Immature natural killer cell (primary cell): ENCODE measurements around the gene TBX10. TPM values are rescaled to one million over a fixed set of nuclear protein-coding genes. Genes with fewer than 3 reads are reported as not detected.

ENCODE experiments used
- DNase-seq, 3 donors: peaks; one replicate each; pipeline ENCODE4 v3.0.0; 2022; ENCODE audit warnings: mixed read lengths in 1 of 3
- H3K27ac Mint-ChIP-seq, 6 donors: one replicate each; pipeline ENCODE4 v1.8.0; 2020; ENCODE audit warnings: mixed read lengths in 6 of 6, mild to moderate bottlenecking in 5 of 6, inconsistent platforms in 4 of 6, moderate library complexity in 3 of 6
- H3K27me3 Mint-ChIP-seq, 3 donors: one replicate each; pipeline ENCODE4 v1.8.0; 2020 to 2021; ENCODE audit warnings: low read depth in 3 of 3, mild to moderate bottlenecking in 3 of 3, mixed read lengths in 3 of 3, moderate library complexity in 3 of 3, inconsistent platforms in 1 of 3
- H3K36me3 Mint-ChIP-seq, 3 donors: one replicate each; pipeline ENCODE4 v1.8.0; 2020; ENCODE audit warnings: mixed read lengths in 3 of 3, inconsistent platforms in 2 of 3, mild to moderate bottlenecking in 2 of 3
- H3K4me1 Mint-ChIP-seq, 2 donors: one replicate each; pipeline ENCODE4 v1.8.0; 2020; ENCODE audit warnings: inconsistent platforms in 2 of 2, mild to moderate bottlenecking in 2 of 2, mixed read lengths in 2 of 2, moderate library complexity in 1 of 2
- H3K4me3 Mint-ChIP-seq, 5 donors: one replicate each; pipeline ENCODE4 v1.8.0; 2020; ENCODE audit warnings: mild to moderate bottlenecking in 5 of 5, mixed read lengths in 5 of 5, inconsistent platforms in 3 of 5, moderate library complexity in 3 of 5
- H3K9me3 Mint-ChIP-seq, 6 donors: one replicate each; pipeline ENCODE4 v1.8.0; 2020; ENCODE audit warnings: mild to moderate bottlenecking in 6 of 6, mixed read lengths in 6 of 6, inconsistent platforms in 4 of 6, moderate library complexity in 3 of 6
- polyA plus RNA-seq, 3 donors: library from polyadenylated mRNA; unstranded; fragments of 300-500 nt; fragmentation: Illumina TruSeq; gene quantifications; one replicate each; pipeline ENCODE4 v1.2.3, GENCODE V29; 2021

Gene TBX10
- polyA plus RNA-seq, 3 donors from 2014 or later: not detected

DNA sequence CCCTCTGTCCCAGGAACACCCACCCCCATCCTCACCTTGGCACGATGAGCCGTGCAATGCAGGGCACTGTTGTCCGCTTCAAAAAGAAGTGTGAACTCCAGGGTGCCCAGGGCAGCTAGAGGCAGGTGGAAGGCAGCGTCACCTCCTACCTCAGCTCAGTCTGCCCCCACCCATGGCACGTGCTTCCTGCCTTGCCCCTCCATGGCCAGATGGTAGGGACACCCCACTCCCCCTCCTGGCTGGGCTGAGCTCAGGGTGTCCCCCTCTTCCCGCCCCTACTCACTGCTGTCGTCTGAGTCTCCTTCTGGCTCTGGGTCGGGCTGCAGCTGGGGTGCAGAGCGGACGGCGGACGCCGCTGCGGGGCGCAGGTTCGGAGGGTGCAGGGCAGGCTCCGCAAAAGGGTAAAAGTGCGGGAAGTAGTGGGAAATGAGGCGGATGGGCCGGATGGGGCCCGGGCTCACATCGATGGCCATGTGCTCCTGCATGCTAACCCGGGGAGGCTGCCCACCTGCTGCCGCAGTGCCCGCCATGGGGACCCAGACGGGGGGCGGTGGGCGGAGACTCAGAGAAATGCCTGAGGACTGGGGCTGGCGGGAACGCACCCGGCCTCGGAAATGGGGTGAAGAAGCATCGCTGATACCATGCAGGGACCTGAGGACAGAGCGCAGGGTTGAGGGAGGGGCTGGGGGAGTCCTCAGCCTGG is 23.7 kb downstream of the TBX10 start:
- H3K27ac Mint-ChIP-seq: peak overlapping the region; percentile 79 to 99 (median 98)
- peaks cover 0 to 8% (median 0%) of the 10 kb centered on the region in 3 donors for H3K36me3 Mint-ChIP-seq
- peak; percentile 35 to 49 (median 43) for DNase-seq
- H3K4me3 Mint-ChIP-seq: peak overlapping the region; percentile 61 to 85 (median 67)
- peaks cover 42 to 44% of the 10 kb centered on the region in 2 donors for H3K4me1 Mint-ChIP-seq
- H3K27me3 Mint-ChIP-seq: peaks cover 11 to 17% (median 12%) of the 10 kb centered on the region in 3 donors
- no peaks in the 10 kb centered on the region for H3K9me3 Mint-ChIP-seq

- peak overlapping the region; percentile 80 to 88 (median 85) for H3K4me3 Mint-ChIP-seq
- peak; percentile 59 to 65 (median 64) for DNase-seq
- H3K27ac Mint-ChIP-seq: peak overlapping the region; percentile 97 to 99 (median 98)
- H3K36me3 Mint-ChIP-seq: peaks cover 0 to 12% (median 0%) of the 10 kb centered on the region in 3 donors
- peaks cover 9 to 17% (median 12%) of the 10 kb centered on the region in 3 donors for H3K27me3 Mint-ChIP-seq
- H3K4me1 Mint-ChIP-seq: peaks cover 42 to 44% of the 10 kb centered on the region in 2 donors
- no peaks in the 10 kb centered on the region for H3K9me3 Mint-ChIP-seq
Measured at GRCh38 chr11:67614730-67615714, 24.5 kb downstream of the TBX10 start.

GRCh38 chr11:67613960-67614715 is 25.4 kb downstream of the TBX10 start:
- DNase-seq: peak; percentile 91 to 94 (median 93)
- H3K4me1 Mint-ChIP-seq: peaks cover 42 to 44% of the 10 kb centered on the region in 2 donors
- H3K9me3 Mint-ChIP-seq: no peaks in the 10 kb centered on the region
- H3K36me3 Mint-ChIP-seq: peaks cover 0 to 12% (median 3%) of the 10 kb centered on the region in 3 donors
- peaks cover 8 to 17% (median 12%) of the 10 kb centered on the region in 3 donors for H3K27me3 Mint-ChIP-seq
- peak overlapping the region; percentile 97 to 99 (median 98) for H3K27ac Mint-ChIP-seq
- peak overlapping the region; percentile 80 to 88 (median 85) for H3K4me3 Mint-ChIP-seq

DNA sequence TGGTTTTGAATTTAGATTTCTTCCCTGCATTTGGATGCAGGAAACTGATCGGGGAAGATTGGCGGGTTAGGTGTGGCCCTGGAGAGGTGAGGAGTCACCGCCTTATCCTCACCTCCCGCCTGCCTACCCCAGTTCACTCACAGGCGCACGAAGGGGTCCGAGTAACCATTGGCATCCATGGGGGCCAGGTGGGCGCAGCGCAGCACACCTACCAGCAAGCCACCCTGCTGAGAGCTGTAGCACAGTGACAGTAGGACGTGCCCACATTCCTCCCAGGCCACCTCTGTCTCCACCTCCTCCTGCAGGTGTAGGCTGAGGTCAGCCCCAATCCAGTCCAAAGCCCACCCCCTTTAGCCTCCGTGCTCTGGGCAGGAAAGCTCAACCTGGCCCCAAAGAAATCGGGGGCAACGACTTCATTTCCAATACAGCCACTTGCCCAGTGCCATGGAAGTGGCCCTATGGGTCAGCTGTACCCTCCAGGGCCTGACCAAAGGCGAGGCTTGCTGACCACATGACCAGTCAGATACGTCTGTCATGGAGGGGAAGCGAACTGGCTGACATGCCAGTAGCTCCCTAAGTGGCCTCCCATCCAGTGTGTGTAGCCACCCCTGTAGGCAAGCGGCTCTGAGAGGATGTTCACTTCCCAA is 26.1 kb downstream of the TBX10 start:
- peaks cover 47 to 49% of the 10 kb centered on the region in 2 donors for H3K4me1 Mint-ChIP-seq
- peak overlapping the region; percentile 80 to 88 (median 85) for H3K4me3 Mint-ChIP-seq
- H3K36me3 Mint-ChIP-seq: peaks cover 3 to 19% (median 7%) of the 10 kb centered on the region in 3 donors
- H3K27me3 Mint-ChIP-seq: peaks cover 8 to 17% (median 12%) of the 10 kb centered on the region in 3 donors
- DNase-seq: no peak
- H3K9me3 Mint-ChIP-seq: no peaks in the 10 kb centered on the region
- peak overlapping the region; percentile 97 to 99 (median 98) for H3K27ac Mint-ChIP-seq

- no peak for DNase-seq
- H3K9me3 Mint-ChIP-seq: no peaks in the 10 kb centered on the region
- H3K4me1 Mint-ChIP-seq: peaks cover 47 to 50% of the 10 kb centered on the region in 2 donors
- peaks cover 8 to 17% (median 12%) of the 10 kb centered on the region in 3 donors for H3K27me3 Mint-ChIP-seq
- H3K36me3 Mint-ChIP-seq: peaks cover 3 to 20% (median 7%) of the 10 kb centered on the region in 3 donors
- H3K27ac Mint-ChIP-seq: peak overlapping the region; percentile 97 to 99 (median 98)
- no peak overlapping the region for H3K4me3 Mint-ChIP-seq
Measured at GRCh38 chr11:67612751-67613150, 26.8 kb downstream of the TBX10 start.

DNA sequence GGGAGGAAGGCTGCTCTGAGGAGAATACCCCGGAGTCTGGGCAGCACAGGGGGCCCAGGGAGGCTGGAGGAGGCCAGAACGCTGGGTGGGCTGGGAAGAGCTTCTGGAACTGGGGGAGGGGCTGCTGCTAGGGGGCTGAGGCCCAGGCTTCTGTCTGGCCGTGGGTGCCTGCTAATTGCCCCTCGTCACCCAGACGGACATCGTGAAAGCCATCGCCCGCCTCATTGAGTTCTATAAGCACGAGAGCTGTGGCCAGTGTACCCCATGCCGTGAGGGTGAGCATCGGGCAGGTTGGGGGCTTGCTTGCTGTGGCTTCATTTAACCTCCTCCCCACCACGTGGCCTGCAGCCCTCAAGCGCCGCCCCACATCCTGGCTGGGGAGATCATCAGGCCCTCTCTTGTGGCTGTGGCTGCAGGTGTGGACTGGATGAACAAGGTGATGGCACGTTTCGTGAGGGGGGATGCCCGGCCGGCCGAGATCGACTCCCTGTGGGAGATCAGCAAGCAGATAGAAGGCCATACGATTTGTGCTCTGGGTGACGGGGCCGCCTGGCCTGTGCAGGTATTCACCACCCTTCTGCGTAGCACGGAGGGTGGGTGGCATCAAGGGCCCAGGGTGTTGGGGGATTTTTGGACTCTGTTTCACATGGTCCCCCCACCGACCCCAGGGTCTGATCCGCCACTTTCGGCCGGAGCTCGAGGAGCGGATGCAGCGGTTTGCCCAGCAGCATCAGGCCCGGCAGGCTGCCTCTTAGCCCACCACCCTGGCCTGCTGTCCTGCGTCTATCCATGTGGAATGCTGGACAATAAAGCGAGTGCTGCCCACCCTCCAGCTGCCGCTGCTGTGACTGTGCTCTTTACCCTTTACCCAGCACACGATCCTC is 27.6 kb downstream of the TBX10 start:
- H3K27me3 Mint-ChIP-seq: peaks cover 7 to 17% (median 14%) of the 10 kb centered on the region in 3 donors
- H3K4me1 Mint-ChIP-seq: peaks cover 46 to 50% of the 10 kb centered on the region in 2 donors
- H3K36me3 Mint-ChIP-seq: peaks cover 3 to 20% (median 7%) of the 10 kb centered on the region in 3 donors
- peak overlapping the region in 5 of 6 donors; percentile 72 to 99 (median 85) for H3K27ac Mint-ChIP-seq
- no peak for DNase-seq
- no peaks in the 10 kb centered on the region for H3K9me3 Mint-ChIP-seq
- H3K4me3 Mint-ChIP-seq: no peak overlapping the region

DNA sequence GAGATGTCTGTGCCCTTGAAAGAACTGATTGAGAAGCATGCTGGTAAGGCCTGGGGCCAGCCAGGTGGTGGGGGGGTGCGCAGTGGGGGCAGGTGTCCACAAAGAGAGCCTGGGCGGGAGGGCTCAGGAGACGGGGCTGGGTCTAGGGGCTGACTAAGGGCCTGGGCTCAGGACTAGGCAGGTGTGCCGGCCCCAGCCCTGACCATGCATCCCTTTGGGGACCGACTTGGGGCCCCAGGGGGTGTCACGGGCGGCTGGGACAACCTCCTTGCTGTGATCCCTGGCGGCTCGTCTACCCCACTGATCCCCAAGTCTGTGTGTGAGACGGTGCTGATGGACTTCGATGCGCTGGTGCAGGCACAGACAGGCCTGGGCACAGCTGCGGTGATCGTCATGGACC is 28.4 kb downstream of the TBX10 start:
- H3K4me1 Mint-ChIP-seq: peaks cover 48 to 49% of the 10 kb centered on the region in 2 donors
- H3K4me3 Mint-ChIP-seq: peak overlapping the region in 1 of 5 donors; percentile 53

DNA sequence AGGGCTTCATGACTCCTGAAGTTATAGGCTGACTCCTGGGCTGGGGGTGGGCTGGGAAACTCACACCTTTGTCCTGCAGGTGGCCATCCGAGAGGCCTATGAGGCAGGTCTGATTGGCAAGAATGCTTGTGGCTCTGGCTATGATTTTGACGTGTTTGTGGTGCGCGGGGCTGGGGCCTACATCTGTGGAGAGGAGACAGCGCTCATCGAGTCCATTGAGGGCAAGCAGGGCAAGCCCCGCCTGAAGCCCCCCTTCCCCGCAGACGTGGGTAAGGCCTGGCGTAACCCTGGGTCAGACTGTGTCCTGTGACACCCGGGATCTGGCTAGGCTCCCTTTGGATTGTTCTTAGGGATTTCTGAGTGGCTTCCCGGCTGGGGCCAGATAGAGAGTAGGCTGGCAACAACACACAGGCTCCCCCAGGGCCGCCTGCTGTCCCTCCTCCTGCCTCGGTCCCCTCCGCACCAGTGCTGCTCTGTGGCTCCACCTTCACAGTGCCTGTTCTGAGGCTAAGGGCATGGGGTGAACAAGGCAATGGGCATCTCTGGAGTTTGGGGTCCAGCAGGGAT is 29.2 kb downstream of the TBX10 start:
- no peaks in the 10 kb centered on the region for H3K9me3 Mint-ChIP-seq
- H3K27me3 Mint-ChIP-seq: peaks cover 3 to 15% (median 14%) of the 10 kb centered on the region in 3 donors
- H3K27ac Mint-ChIP-seq: peak overlapping the region in 3 of 6 donors; percentile 17 to 71 (median 59)
- H3K4me3 Mint-ChIP-seq: no peak overlapping the region
- no peak for DNase-seq
- peaks cover 46 to 49% of the 10 kb centered on the region in 2 donors for H3K4me1 Mint-ChIP-seq
- peaks cover 3 to 20% (median 7%) of the 10 kb centered on the region in 3 donors for H3K36me3 Mint-ChIP-seq

More for the DNA sequence above, 28.4 kb downstream of the TBX10 start:
- Mint-ChIP-seq H3K9me3 (no peaks in the 10 kb centered on the region), H3K27ac (peak overlapping the region in 1 of 6 donors; percentile 71), H3K36me3 (peaks cover 3 to 20% (median 7%) of the 10 kb centered on the region in 3 donors), H3K27me3 (peaks cover 3 to 17% (median 14%) of the 10 kb centered on the region in 3 donors)
- no peak for DNase-seq

GRCh38 chr11:67609316-67609715 is 30.2 kb downstream of the TBX10 start:
- Mint-ChIP-seq H3K36me3 (peaks cover 3 to 20% (median 7%) of the 10 kb centered on the region in 3 donors), H3K27me3 (peaks cover 3 to 13% (median 12%) of the 10 kb centered on the region in 3 donors), H3K4me1 (peaks cover 36 to 38% of the 10 kb centered on the region in 2 donors), H3K4me3 (no peak overlapping the region), H3K9me3 (no peaks in the 10 kb centered on the region), H3K27ac (peak overlapping the region in 3 of 6 donors; percentile 39 to 88 (median 88))
- no peak for DNase-seq

DNA sequence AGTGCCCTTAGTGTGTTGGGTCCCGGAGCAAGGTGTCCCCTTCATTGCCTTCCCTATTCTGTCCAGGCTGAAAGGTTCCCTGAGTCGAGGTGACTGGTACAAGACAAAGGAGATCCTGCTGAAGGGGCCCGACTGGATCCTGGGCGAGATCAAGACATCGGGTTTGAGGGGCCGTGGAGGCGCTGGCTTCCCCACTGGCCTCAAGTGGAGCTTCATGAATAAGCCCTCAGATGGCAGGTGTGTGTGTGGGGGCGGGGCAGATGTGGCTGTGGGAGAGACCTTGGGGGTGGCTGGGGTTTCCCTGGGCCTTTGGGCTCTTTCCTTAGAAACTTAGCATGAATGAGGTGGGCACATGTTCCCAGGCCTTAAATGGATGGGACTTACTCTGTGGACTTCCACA is 31.1 kb downstream of the TBX10 start:
- Mint-ChIP-seq H3K4me1 (peaks cover 28 to 30% of the 10 kb centered on the region in 2 donors), H3K9me3 (no peaks in the 10 kb centered on the region), H3K36me3 (peaks cover 3 to 20% (median 7%) of the 10 kb centered on the region in 3 donors), H3K4me3 (peak overlapping the region; percentile 5 to 89 (median 54)), H3K27me3 (peaks cover 3 to 6% (median 5%) of the 10 kb centered on the region in 3 donors), H3K27ac (peak overlapping the region; percentile 34 to 92 (median 76))
- DNase-seq: no peak

- peak overlapping the region; percentile 82 to 90 (median 89) for H3K4me3 Mint-ChIP-seq
- peaks cover 23% of the 10 kb centered on the region in 2 donors for H3K4me1 Mint-ChIP-seq
- H3K9me3 Mint-ChIP-seq: no peaks in the 10 kb centered on the region
- H3K36me3 Mint-ChIP-seq: peaks cover 3 to 18% (median 7%) of the 10 kb centered on the region in 3 donors
- H3K27me3 Mint-ChIP-seq: peaks cover 2 to 5% (median 5%) of the 10 kb centered on the region in 3 donors
- H3K27ac Mint-ChIP-seq: peak overlapping the region; percentile 74 to 92 (median 88)
- DNase-seq: no peak
Measured at GRCh38 chr11:67607507-67607906, 32.1 kb downstream of the TBX10 start.
